GM12878 (cell line): ENCODE data around the gene ATF6. TPM values are rescaled to one million over a fixed set of nuclear protein-coding genes. Genes with fewer than 3 reads are reported as not detected.

Experiments
- ATAC-seq: fragments of 200-7000 bp; cut with Tn5 transposase; 3 replicates; pipeline ENCODE4 v1.9.1; 2020; ENCODE audit warnings: mild to moderate bottlenecking, moderate library complexity
- BruUV-seq: library from RNA; stranded (reverse); fragments of 400-500 nt; replicated peaks from 2 replicates; lab custom pipeline; 2021; lab: Mats Ljungman, UMichigan
- CTCF ChIA-PET: fragments of 300-600 bp; sonication (Branson Sonifier 250); formaldehyde crosslinking; extraction: SDS; loops from one replicate; lab custom pipeline; 2021; ENCODE audit warnings: inconsistent platforms; lab: Yijun Ruan, JAX
- POLR2A ChIA-PET: fragments of 350-600 bp; formaldehyde crosslinking; extraction: SDS; loops from one replicate; lab custom pipeline; 2021; ENCODE audit warnings: inconsistent platforms; lab: Charles Lee
- RAD21 ChIA-PET: fragments of 300-600 bp; sonication (Branson Sonifier 250); formaldehyde crosslinking; loops from one replicate; lab custom pipeline; 2023; ENCODE audit warnings: antibody characterized with exemption; ENCODE audit not compliant: unreplicated experiment; lab: Charles Lee
- SMC1A ChIA-PET: fragments of 300-600 bp; sonication (Branson Sonifier 250); formaldehyde crosslinking; loops from one replicate; lab custom pipeline; 2023; ENCODE audit not compliant: unreplicated experiment, uncharacterized antibody; lab: Charles Lee
- DNase-seq: peaks from one replicate; pipeline ENCODE4 v3.0.0-alpha.2; 2011; ENCODE audit warnings: low read depth, low spot score
- FAIRE-seq: peaks from 3 replicates; lab custom pipeline; 2011; peaks lifted over from hg19 to GRCh38; lab: Jason Lieb, UNC
- H2AFZ ChIP-seq: 2 replicates; pipeline ENCODE4 v1.6.0; 2011; ENCODE audit warnings: low read depth, low read length, control low read depth; ENCODE audit not compliant: control insufficient read depth
- H3K27ac ChIP-seq: 2 replicates; pipeline ENCODE4 v1.5.1; 2011; ENCODE audit warnings: control low read depth; ENCODE audit not compliant: control insufficient read depth, insufficient read depth
- H3K27me3 ChIP-seq, 2 experiments: replicated peaks in 1 of 2; 2 replicates each; pipeline versions ENCODE4 v1.6.0 to v1.6.1; 2011; ENCODE audit warnings: low read length in 1 of 2; ENCODE audit not compliant: control insufficient read depth in 2 of 2, insufficient read depth in 2 of 2
- H3K36me3 ChIP-seq, 2 experiments: 2 replicates each; pipeline ENCODE4 v1.5.1; 2011; ENCODE audit warnings: low read length in 1 of 2; ENCODE audit not compliant: control insufficient read depth in 2 of 2, insufficient read depth in 2 of 2
- H3K4me1 ChIP-seq: 2 replicates; pipeline ENCODE4 v1.6.1; 2011; ENCODE audit warnings: mild to moderate bottlenecking, low read length, moderate library complexity, mixed read lengths; ENCODE audit not compliant: control insufficient read depth, insufficient read depth
- H3K4me2 ChIP-seq: 2 replicates; pipeline ENCODE4 v1.6.0; 2011; ENCODE audit warnings: control low read depth; ENCODE audit not compliant: control insufficient read depth, insufficient read depth
- H3K4me3 ChIP-seq: fragments of 200-600 bp; sonication (generic); 2 replicates; pipeline ENCODE4 v1.5.1; 2016
- H3K79me2 ChIP-seq: 2 replicates; pipeline ENCODE4 v1.6.0; 2011; ENCODE audit warnings: low read length; ENCODE audit not compliant: control insufficient read depth, insufficient read depth
- H3K9ac ChIP-seq: 2 replicates; pipeline ENCODE4 v1.8.0; 2011; ENCODE audit warnings: low read length, control low read depth, mixed read lengths; ENCODE audit not compliant: control insufficient read depth, insufficient read depth
- H3K9me3 ChIP-seq: replicated peaks from 3 replicates; pipeline ENCODE4 v1.5.1; 2011; ENCODE audit warnings: mild to moderate bottlenecking, low read length; ENCODE audit not compliant: control insufficient read depth, insufficient read depth
- H4K20me1 ChIP-seq: 2 replicates; pipeline ENCODE4 v1.6.0; 2011; ENCODE audit not compliant: control insufficient read depth, insufficient read depth
- ATF3 ChIP-seq: IDR thresholded peaks from 2 replicates; pipeline ENCODE4 v1.6.1; 2011; ENCODE audit warnings: low read depth, mild to moderate bottlenecking, low read length, moderate library complexity, borderline replicate concordance; ENCODE audit errors: extremely low read depth
- CBFB ChIP-seq: IDR thresholded peaks from 2 replicates; pipeline ENCODE4 v1.6.1; 2016; ENCODE audit warnings: antibody characterized with exemption, low read depth
- CBX3 ChIP-seq: fragments of 200-600 bp; sonication (generic); IDR thresholded peaks from 2 replicates; pipeline ENCODE4 v1.6.1; 2016; ENCODE audit warnings: low read depth, borderline replicate concordance
- CHD2 ChIP-seq: IDR thresholded peaks from 2 replicates; pipeline ENCODE4 v1.6.1; 2011; ENCODE audit warnings: low read depth, low read length, improper control_type of control experiment, borderline replicate concordance
- CREB1 ChIP-seq: IDR thresholded peaks from 2 replicates; pipeline ENCODE4 v1.6.1; 2012; ENCODE audit warnings: low read depth, mild to moderate bottlenecking, inconsistent platforms
- FOXM1 ChIP-seq: IDR thresholded peaks from 2 replicates; pipeline ENCODE4 v1.6.1; 2012; ENCODE audit warnings: low read depth, mild to moderate bottlenecking, inconsistent platforms, low read length, moderate library complexity
- GATAD2B ChIP-seq: fragments of 450-650 bp; conservative IDR thresholded peaks from 2 replicates; pipeline ENCODE4 v1.6.1; 2017; ENCODE audit warnings: low read depth, mild to moderate bottlenecking, moderate library complexity
- RB1 ChIP-seq: fragments of 450-650 bp; formaldehyde crosslinking; IDR thresholded peaks from 2 replicates; pipeline ENCODE4 v1.6.1; 2017; ENCODE audit warnings: mild to moderate bottlenecking, borderline replicate concordance
- SIX5 ChIP-seq: IDR thresholded peaks from 2 replicates; pipeline ENCODE4 v1.6.1; 2011; ENCODE audit warnings: mild to moderate bottlenecking, low read depth, low read length, moderate library complexity; ENCODE audit not compliant: severe bottlenecking
- SP1 ChIP-seq: IDR thresholded peaks from one replicate; pipeline ENCODE4 v1.6.1; 2011; ENCODE audit warnings: low read depth, low read length
- WGBS: methylation state at CpG from one replicate; pipeline ENCODE4 v1.1.6; 2016; ENCODE audit warnings: low lambda C conversion rate; ENCODE audit not compliant: insufficient replicate concordance, insufficient coverage; ENCODE audit errors: missing lambda C conversion rate; 5-methylcytosine and 5-hydroxymethylcytosine counted together
- in situ Hi-C: fragments of 300-500 bp; cut with MboI; formaldehyde crosslinking; loops from 9 replicates; pipeline ENCODE4 v1.14.3; 2018; ENCODE audit warnings: mixed read lengths
- intact Hi-C: fragments of 100-400 bp; cut with micrococcal nuclease; formaldehyde crosslinking; loops from one replicate; pipeline ENCODE4 v1.14.2; 2022; ENCODE audit not compliant: unreplicated experiment
- polyA plus RNA-seq, 11 experiments: library from polyadenylated mRNA; depleted of rRNA in 4 of 11; unstranded in 6 of 11; stranded (reverse) in 5 of 11; fragments of >200 nt; fragmentation: Nextera tagmentation in 4 of 11; fragmentation: Illumina TruSeq in 1 of 11; extraction: Ambion mirVana in 4 of 11; extraction: Trizol in 1 of 11; gene quantifications; 1 replicate in 1 of 11; 2 replicates in 10 of 11; pipeline versions ENCODE4 v1.2.1 to v1.2.3, GENCODE V29; 2011 to 2016; ENCODE audit warnings: inconsistent platforms in 2 of 11, missing spikeins in 2 of 11, low read depth in 1 of 11
- total RNA-seq, 4 experiments: library from RNA; depleted of rRNA in 3 of 4; stranded (reverse); fragments of >200 nt in 3 of 4; fragmentation: Illumina TruSeq in 1 of 4; extraction: Trizol in 1 of 4; gene quantifications; 2 replicates each; pipeline versions ENCODE4 v1.2.1 to v1.2.3, GENCODE V29; 2013 to 2021
- TF ChIP-seq, protein P1 (sequence below): fragments of 450-650 bp; formaldehyde crosslinking; IDR thresholded peaks from 2 replicates; pipeline ENCODE4 v1.4.0; 2022; ENCODE audit warnings: mild to moderate bottlenecking, moderate library complexity

Gene ATF6
- total and polyA plus RNA-seq, 10 of the 15 experiments (the other 5 are each of a cell fraction or from before 2014, with no cell fraction given) = 7.8 to 24.3 (median 14.7) TPM

DNA sequence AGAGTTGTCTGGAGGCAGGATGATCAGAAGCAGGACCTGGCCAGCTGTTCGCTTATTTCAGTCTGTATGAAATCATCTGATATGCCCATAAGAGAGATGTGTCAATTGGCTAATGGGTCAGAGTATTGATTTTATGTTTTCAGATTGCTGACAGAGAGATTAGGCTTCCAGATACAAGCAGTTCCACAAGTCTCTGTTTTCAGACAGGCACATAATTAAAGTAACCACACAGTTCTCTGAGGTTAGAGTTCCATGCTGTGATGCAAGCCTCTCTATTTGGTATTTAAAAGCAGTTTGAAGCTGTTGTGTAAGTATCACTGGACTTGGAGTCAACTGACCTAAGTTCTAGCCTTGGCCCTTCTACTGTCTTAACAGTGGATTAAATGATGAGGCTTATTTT lies 50.1 kb downstream of the ATF6 start:
- H3K9ac ChIP-seq = no peak overlapping the region
- BruUV-seq = no TSS peak
- no peak for TF ChIP-seq RB1
- TF ChIP-seq CREB1 = no peak
- no peak for TF ChIP-seq GATAD2B
- TF ChIP-seq CBX3 = no peak
- TF ChIP-seq, protein P1, sequence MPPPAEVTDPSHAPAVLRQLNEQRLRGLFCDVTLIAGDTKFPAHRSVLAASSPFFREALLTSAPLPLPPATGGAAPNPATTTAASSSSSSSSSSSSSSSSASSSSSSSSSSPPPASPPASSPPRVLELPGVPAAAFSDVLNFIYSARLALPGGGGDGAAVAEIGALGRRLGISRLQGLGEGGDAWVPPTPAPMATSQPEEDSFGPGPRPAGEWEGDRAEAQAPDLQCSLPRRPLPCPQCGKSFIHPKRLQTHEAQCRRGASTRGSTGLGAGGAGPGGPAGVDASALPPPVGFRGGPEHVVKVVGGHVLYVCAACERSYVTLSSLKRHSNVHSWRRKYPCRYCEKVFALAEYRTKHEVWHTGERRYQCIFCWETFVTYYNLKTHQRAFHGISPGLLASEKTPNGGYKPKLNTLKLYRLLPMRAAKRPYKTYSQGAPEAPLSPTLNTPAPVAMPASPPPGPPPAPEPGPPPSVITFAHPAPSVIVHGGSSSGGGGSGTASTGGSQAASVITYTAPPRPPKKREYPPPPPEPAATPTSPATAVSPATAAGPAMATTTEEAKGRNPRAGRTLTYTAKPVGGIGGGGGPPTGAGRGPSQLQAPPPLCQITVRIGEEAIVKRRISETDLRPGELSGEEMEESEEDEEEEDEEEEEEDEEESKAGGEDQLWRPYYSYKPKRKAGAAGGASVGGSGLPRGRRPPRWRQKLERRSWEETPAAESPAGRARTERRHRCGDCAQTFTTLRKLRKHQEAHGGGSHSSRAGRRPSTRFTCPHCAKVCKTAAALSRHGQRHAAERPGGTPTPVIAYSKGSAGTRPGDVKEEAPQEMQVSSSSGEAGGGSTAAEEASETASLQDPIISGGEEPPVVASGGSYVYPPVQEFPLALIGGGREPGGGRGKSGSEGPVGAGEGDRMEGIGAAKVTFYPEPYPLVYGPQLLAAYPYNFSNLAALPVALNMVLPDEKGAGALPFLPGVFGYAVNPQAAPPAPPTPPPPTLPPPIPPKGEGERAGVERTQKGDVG (CRISPR knock-in tag) = no peak
- no peak for TF ChIP-seq SP1
- TF ChIP-seq SIX5 = no peak
- TF ChIP-seq CHD2 = no peak
- no peak for TF ChIP-seq ATF3
- TF ChIP-seq CBFB = no peak
- no peak for TF ChIP-seq FOXM1
- DNase-seq (no peak), FAIRE-seq (peak; percentile 72), ATAC-seq (no peak)
- H3K4me3 ChIP-seq = no peak overlapping the region
- no peak overlapping the region for H3K4me2 ChIP-seq
- H3K79me2 ChIP-seq = no peaks in the 10 kb centered on the region
- in situ Hi-C loops = no loop called here
- peaks cover 0 to 8% of the 10 kb centered on the region in 2 experiments; a peak in 2 of 4 replicates for H3K36me3 ChIP-seq
- CTCF ChIA-PET = interaction anchor here (1.0 kb wide), 1 partner anchor 23 kb away, joined by 4 read pairs; no protein-coding TSS in a partner anchor
- no peaks in the 10 kb centered on the region for H3K4me1 ChIP-seq
- RAD21 ChIA-PET = no interaction called here
- no peak overlapping the region for H2AFZ ChIP-seq
- H4K20me1 ChIP-seq = no peaks in the 10 kb centered on the region
- intact Hi-C loops = no loop called here
- SMC1A ChIA-PET = no interaction called here
- POLR2A ChIA-PET = no interaction called here
- no peak overlapping the region for H3K27ac ChIP-seq
- no peaks in the 10 kb centered on the region for H3K9me3 ChIP-seq
- no peaks in the 10 kb centered on the region for H3K27me3 ChIP-seq
- 100% methylated on average over 1 of the region's 1 CpG for WGBS
